HG03064 (cell line): Measurements from ENCODE around the gene CGNL1.

Experiments used
- ATAC-seq: cut with Tn5 transposase; IDR thresholded peaks from one replicate; pipeline ENCODE4 v1.9.1; 2021; ENCODE audit warnings: low read depth; ENCODE audit not compliant: unreplicated experiment

The CGNL1 gene

DNA sequence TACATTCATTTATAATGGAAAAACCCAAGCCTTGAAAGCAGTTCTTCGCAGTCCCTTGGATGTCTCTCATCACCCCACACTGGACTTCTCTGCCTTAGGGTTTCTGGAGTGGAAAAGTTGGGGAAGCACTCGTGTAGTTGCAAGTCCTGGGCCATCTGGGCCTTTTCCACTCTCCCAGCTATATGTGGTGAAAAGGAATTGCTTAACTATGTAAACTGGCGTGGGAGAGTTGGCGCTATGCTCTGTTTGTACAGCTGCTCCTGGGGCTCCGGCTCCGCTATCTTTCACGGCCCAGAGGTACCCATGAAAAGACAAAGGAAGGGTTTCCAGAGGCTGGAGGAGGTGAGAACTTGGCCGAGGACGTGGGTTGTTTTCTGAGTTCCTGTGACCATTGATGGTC, 134.3 kb downstream of the CGNL1 start:
- no peak for ATAC-seq

DNA sequence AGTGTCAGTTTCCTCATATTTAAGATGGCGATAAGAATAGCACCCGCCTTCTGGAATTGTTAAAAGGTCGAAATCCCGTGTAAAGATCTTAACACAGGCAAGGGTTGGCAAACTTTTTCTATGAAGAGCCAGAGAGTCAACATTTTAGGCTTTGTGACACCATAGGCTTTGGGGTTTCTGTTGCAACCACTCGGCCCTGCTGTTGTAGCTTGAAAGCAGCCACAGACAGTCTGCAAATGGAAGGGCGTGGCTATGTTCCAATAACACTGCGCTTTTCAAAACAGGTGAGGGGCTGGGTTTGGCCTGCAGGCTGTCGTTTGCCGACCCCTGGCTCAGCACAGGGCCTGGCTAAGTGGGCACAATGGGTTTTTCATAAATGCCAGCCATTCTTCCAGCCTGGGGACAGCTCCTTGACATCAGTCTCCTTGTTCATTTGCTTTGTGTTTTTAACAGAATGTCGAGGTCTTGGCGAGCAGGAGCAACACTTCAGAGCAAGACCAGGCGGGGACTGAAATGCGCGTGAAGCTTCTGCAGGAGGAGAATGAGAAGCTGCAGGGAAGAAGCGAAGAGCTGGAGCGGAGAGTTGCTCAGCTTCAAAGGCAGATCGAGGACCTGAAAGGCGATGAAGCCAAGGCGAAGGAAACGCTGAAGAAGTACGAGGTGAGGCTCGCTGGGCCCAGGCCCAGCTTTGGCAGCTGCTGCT, 140.2 kb downstream of the CGNL1 start:
- ATAC-seq, result no peak

DNA sequence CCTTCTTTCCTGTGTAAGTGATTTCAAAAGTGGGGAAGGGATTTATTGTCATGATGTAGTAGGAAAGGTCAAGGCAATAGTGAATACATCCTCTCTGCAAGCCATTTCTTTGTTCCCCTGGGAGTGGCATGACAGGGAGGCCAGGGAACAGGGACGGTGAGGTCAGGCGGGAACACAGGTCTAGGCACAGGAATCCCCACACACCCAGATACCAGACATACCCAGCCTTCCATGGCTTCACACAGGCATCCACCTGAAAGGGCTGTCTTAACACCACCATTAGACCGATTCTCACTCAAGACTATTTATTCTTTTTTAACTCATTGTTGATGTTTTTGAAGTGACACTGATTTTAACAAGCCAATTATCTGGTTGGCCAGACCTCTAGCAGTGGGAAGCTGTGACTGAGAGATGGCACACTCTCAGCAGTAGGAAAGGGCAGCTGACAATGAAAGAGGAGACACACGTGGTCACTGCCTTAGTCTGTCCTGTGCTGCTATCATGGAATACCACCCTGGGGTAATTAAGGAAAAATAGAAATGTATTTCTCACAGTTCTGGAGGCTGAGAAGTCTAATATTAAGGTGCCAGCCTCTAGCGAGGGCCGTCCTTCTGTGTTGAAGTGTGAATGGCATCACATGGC, 140.8 kb downstream of the CGNL1 start:
- ATAC-seq, result no peak

DNA sequence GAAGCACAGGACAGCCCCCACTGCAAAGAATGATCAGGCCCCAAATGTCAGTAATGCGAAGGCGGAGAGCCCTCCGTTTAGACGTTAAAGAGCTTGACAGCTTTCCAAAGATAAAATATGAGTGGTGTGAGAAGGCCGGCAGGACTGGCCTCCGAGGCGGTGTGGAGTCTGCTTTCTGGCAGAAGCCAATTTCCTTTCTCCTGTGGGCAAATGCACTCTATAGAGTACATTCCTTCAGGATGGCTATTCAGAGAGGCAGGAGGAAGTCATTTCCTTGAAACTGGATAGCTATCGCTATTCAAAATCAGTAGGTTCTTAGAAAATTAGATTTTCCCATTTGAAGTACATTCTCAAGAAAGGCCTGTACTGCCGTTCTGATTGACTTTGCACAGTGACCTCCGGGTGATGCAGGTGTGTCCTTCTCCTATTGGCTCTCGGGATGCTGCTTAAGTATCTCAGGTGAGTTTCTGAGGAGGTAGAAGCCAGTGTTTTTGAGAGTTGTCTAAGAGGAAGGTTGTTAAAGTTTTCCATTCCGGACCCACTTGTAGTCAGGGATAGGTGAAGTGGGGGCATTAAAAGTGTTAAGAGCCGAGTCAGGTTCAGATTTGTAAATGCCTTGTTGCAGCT, 142.6 kb downstream of the CGNL1 start:
- ATAC-seq, result no peak

DNA sequence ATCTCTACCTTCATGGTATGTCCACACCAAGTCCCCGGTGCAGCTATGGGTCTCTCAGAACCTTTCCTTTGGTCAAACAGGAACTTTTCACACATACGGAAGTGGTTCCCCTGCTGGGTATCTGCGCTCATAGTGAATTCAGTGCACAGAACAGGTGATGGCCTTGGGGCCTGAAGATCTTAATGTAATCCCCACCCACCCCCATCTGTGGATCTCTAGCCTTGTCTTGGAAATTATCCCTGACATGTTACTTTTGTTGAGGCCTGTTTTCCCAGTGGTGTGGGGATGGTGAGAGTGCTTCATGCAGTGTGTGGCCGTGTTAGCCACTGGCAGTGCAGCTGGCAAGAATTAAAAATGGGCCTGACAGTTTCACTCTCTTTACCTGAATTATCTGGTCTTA, 143.5 kb downstream of the CGNL1 start:
- ATAC-seq, result no peak

DNA sequence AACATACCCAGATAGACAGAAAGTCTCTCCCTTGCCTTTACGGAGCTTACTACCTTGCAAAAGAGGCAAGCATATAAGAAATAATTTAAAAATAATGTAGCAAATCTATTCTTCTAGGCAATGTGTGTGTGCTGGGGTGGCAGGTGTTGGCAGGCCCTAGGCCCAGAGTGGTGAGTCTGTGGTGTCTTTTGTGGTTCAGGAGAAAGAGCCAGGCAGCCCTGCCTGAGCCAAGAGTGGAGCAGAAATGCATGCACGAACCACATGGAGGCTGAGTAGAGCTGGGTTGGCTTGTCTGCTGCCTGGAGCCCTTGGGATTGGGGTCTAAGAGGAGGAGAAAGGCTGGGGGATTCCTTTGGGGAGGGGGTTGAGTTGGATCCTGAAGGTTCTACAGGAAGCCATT, 145.2 kb downstream of the CGNL1 start:
- no peak for ATAC-seq

DNA sequence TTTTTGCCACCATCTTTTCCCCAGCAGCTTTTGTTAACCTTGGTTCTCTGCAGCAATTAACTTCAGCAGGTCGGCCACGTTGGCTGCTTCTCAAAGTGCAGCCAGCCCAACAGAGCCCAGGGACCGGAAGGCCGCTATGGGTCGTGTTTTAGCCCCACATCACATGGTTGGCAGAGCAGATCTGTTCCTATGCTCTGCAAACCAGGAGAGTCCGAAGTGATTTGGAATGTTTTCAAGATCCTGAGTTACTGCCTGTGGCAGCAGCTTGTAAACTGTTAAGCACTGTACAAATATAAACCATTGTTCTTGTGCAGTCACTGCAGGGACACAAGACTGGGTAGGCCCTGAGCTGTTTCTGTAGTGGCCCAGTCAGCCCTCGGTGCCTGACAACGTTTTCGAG, 145.8 kb downstream of the CGNL1 start:
- no peak for ATAC-seq

DNA sequence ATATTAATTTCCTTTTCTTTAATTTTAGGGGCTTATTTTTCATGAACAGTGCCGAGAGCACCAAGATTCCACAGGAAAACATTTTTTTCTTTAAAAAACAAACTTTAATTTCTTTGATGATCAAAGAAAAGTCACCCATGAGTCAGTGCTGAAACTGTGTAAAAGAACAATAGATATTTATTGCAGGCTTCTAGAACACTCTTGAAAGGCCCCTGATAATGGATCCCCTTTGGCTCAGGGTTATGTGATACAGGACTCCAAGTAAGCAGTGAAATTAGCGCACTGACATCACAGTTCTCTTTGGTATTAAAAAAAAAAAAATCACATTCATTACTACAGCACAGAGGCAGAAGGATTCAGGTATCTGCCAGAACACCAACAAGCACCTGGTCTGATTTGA, 149.3 kb downstream of the CGNL1 start:
- no peak for ATAC-seq

DNA sequence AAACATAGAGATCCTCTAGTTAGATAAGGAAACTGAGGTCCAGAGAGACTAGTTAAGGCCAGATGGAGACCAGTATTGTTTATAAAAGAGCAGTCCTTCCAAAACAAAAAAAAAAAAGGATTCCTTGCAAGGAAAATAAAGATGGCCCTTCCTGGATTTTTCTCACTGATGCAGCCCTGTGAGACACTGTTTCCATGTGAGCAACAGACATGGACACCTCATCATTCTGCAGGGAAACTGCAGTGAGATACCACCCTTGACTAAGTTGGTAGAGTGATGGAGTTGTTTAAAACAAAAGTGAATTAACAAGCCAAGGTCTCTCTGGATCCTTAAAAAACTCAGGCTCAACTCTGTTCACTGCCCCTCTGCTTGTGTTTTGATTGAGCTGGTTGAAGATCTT, 149.8 kb downstream of the CGNL1 start:
- ATAC-seq, result no peak

DNA sequence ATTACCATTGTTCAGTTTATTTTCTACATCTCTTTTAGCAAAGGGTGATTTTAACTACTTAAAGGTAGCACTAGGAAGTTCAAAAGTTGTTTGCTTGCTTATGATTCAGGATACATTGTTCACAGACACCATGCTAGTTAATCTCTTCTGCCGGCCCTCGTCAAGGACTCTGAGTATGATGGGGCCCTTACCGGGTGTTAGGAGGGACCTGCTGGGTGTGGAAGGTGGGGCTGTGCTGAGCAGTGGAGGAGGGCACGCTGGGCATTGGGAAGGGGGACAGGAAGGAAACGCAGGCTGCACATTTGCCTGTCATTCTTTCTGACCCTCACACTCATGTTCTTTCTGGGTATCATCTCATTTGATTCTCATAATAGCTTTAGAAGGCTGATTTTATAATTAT, 150.3 kb downstream of the CGNL1 start:
- ATAC-seq, result no peak

DNA sequence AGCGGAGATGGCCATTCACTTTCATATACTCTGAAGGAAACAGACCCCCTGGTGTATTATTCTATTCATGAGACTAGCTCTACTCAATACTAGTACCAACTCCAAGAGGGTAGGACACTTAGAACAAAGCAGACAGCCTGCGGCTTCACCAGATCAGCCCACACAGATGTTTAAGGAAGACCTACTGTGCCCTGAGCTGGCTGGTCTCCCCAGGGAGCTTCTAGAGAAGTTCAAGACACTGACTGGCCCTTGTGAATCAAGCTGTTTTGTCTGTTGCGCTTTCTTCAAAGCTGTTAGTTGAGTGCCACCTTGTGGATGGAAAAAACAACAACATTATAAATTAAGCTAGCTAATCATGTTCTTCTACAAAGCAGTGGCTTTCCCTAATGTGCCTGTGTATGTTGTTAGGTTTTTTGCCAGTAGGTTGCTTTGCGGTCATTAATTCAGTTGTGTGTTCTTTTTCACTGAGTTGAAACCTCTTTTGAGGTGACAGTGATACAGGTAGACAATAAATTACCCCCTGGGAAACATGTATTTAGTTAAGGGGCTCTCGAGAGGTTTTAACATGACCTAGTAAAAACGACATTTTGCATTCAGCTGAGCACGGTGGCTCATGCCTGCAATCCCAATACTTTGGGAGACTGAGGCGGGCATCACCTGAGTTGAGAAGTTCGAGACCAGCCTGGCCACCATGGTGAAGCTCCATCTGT, 151.2 kb downstream of the CGNL1 start:
- ATAC-seq, result no peak

DNA sequence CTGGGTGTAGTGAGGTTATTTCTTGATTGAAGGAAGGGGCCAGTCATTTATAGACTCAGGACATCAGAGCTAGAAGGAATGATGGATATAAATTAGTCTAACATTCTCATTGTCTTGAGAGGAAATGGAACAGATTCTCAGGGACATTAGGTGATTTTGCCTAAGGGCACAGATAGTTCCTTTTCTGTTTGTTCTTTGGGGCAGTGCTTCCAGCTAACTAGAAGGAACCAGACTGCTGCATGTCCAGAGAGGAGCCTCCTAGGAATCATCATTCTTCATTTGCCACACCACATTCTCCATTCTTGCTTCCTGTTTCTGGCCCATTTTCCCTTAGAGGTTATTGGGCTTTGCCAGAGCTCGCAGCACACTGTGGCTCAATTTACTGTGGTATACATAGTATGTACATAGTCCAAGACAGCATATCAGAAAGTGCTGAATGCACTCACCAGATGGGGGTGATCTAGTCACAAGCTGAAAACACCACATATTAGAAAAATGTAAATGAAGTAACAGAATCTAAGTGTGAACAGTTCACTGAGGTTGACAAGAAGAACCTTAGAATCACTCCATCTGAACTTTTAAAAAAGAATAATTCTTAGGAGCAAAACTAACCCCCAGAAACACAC, 152.7 kb downstream of the CGNL1 start:
- no peak for ATAC-seq

DNA sequence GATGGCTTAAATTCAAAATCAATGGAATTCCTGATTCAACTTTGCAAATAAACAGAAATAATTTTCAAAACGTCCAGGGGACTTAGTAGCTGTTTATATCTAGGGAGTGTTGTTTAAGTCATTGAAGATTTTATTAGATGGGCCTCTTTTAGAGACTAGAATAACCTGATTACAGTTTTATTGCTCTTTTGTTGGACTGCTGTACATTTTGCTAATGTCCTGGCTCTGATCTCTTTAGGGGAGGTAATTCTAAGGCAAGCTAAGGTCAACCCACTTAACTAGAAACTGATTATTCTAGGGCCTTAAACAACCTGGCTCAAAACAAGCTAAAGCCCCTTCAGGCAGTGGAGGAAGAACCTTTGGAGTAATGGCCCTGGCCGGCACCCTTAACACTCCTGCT, 153.4 kb downstream of the CGNL1 start:
- ATAC-seq, result no peak

DNA sequence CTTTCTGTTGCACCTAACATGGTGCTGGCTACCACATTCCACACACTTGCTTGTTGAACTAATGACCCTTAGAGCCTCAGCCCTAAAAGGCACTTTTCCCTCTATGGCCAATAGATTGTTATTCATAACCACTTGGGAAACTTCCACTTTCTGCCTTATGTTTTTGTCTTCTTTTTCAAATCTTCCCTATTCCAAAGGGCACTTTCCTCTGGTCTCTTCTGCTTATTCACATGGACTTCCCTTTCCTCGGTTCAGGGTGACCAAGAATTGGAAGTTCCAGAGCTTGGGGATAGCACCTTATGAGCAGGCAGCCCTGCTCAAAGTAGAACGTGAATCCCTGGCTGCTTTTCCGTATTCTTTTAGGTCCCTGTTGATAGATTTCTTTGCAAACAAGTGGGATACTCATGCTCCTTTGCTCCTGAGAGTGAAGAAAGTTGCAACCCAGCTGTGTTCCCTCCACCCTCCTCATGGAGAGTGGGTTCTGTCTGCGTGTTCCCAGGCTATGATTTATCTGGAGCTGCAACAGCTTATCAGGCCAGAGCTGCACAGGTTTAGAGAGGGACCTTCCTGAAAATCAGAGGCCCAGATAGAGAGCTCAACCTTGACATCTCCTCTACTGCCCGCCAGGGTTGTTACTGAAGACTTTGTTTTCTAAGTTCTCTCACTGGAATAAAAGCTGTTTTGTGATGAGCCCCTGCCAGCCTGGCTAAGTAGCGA, 156.6 kb downstream of the CGNL1 start:
- ATAC-seq, result no peak

DNA sequence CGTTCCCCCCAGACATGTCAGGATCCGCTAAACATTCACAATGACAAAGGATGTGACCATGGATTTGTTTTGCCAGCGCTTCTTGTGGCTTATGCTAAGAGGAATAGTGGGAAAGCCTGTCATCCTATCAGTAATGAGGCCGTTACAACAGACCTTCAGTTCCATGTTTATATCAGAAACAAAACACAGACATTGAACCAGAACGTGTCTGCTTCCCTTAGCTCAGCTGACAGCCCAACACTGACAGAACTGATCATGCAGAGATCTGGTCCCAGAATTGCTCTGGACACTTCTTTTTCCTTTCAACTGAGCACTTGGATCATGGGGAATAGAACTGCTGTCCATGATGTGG, 157.1 kb downstream of the CGNL1 start:
- no peak for ATAC-seq

DNA sequence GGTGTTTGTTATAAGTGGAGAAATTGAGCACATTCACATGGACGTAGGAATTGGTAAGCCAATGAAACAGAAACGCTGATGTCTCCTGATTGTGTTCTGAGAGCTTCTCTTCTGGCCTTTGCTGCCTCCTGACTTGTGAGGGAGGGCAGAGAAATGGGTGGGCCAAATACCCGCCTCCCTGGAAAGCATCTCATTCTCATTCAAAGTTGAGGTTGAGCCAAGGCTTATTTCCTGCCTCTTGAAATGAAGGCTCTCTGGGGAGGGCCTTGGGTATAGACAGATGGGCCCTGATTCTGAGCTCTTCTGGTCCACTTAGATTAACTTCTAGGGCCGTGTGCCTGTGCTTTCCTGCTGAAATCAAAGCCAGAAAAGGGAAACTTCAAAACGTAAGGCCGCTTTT, 158.0 kb downstream of the CGNL1 start:
- ATAC-seq, result no peak

DNA sequence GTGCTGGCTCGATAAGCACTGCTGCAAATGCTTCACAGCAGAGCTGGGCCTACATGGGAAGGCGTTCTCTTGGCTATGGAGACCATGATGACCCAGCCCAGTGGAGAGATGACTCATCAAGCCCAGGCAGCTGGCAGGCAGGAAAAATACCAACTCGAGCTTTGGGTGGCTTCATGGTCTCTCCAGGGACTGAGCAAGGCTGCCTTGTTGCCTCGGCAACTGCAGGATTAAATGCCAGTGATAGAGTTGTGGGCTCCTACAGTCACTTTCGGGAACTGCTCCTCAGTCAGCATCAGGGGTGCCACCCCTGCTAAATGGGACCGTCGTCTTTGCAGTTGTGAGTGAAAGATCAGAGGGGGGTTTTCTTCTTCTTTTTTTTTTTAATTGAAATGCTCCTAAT, 160.8 kb downstream of the CGNL1 start:
- no peak for ATAC-seq

DNA sequence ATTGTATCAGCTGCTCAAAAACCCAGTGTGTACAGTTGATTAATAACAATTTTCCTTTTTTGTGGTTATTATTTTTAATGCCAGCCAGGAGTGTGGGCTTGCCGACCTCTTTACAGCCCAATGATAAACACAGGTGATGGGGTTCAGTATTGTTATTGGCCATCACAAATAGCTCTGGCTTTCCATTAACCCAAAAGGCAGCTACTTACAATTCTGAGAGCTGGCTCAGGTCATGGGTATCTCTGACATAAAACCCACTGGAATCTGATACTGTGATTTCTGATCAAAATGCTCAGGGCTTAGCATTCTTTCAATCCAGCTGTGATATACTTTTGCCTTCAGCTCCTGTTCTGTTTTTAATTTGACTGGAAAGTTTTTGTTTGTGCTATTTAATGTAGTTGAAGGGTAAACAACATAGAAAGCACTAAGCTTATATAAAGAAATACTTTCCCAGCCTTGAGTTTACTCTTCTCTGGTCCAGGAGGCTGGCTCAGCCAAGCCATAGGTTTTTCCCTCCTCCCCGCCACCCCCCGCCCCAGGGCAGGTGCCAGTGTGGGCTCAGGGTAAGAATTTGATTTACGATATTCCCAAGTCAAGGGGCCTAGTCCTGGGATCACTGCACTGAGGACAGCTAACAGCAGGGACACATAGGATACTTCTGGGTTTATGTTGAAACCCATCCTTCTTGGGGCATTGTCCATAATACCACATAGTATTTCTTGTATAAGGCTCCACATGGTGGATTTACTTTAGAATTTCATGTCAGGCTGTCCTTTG, 161.4 kb downstream of the CGNL1 start:
- ATAC-seq, result no peak

DNA sequence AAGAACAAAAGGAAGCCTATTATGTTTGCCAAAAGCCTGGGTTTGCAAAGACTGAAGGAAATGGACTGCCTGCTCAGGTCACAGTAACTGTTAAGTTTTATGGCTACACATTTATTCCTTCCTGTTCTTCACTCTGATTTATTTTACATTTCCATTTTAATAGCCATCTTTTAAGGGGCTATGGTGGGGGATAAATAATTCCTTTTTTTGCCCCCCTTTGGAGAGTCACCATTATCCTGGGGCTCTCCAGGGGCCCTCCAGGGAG, 161.9 kb downstream of the CGNL1 start:
- no peak for ATAC-seq

DNA sequence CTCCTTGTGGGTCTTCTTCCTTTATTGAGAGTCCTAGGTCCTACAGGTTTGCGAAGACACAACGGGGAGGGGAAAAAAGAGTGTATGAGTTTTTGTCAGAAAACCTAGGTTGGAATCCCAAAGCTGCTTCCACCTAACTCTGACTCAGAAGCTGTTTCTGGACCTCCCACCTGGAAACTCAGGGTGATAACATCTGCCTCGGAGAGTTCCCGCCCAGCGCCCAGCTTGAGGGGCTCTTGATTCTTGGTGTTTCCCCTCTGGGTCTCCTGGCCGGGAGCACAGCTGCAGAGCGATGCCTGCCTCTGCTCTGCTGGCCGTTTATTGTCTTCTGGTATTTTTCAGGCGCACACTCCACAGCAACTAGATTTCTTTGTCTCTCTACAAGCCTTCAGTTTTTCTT, 162.5 kb downstream of the CGNL1 start:
- ATAC-seq, result no peak
